ENCODE data around the gene TBX3. TPM values are rescaled to one million over a fixed set of nuclear protein-coding genes. Genes with fewer than 3 reads are reported as not detected.
A peak's percentile ranks its signal among the peaks of the same experiment; 100 is the strongest.
"Not testable (repeated sequence)": the region's sequence is repeated elsewhere in the genome, so short reads cannot be mapped to it uniquely, and the experiment has no call there.

Gene TBX3
- total RNA-seq, result 16.3 and 22.7 TPM in 2 replicates
- long read RNA-seq, partial matches to known transcripts, result 15 of 21 reads
- long read RNA-seq, other reads (novel, unspliced or antisense), result 6 of 21 reads

DNA sequence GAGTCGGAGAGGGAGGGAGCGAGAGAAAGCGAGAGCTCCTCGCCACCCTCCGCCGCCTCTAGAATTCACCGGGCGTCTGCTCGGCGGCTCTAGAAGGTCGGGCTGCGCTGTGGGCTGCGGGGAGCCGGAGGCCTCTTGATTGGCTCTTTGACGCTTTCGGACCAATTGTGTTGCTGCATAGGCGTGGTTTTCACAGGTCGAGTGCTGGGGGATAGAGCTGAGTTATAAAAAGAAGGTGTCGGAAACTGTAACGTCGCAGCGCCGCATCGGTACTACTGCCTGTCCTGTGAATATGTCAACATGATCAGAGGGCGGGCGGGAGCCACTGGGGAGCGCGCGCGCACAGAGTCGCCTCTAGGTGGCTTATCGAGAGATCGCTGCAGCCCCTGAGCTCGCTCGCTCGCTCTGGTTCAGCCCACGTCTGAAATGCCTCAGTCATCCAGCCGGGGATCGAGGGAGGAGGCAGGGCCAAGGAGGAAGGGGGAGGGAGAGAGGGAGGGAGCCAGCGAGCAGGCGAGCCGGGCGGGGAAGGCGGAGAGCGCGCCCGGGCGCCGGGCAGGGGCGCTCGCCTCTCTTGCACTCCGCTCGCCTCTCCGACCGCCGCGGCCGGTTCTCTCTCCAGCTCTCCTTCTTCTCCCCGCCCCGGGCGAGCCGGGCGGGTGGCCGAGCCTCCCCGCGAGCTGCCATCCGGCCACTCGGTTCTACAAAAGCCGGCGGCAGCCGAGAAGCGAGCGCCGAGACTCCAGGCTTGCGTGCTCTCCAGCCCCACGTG is at the start of gene TBX3:
TSS of gene TBX3 (minus strand) at position 78 of the 772 bp plus-strand sequence. CDS start 975 bp downstream, outside the sequence.
- peak; percentile 84 for DNase-seq (ENCODE audit: low spot score, unreplicated experiment)
- H3K4me1 Mint-ChIP-seq (ENCODE audit: low read depth), result peaks cover 59% of the 10 kb centered on the region

DNA sequence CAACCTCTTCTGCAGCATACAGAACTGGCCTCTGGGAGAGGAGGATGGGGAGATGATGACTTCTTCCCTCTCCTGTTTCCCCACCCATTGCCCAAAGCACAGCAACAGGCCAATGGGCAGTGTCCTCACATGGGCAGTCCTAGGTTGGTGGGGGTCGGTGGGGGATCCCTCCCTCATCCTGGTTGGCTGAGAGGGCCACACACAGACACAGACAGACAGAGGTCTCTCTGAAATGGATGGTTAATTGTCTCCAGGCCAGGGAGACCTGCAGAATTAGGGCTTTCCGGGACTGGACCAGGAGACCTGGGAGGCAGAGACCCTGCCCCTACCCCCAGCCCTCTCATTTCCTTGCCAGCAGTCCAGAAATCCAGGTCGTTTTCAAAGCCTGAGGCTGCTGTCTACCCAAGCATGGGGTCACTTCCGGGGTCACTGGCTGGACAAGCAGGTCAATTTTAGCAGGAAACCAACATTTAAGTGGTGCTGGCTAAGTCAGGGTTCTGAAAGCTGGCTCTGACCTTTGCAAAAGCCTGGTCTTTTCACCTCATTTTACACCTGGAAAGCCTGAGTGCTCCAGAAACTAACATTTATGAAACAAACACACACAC is 48.6 kb upstream of the TBX3 start:
- Mint-ChIP-seq H3K27ac (no peak overlapping the region), H3K9me3 (ENCODE audit: low read depth) (peaks cover 4% of the 10 kb centered on the region), H3K4me3 (ENCODE audit: low read depth) (no peak overlapping the region), H3K36me3 (ENCODE audit: insufficient read depth) (peaks cover 2% of the 10 kb centered on the region), H3K27me3 (peaks cover 3% of the 10 kb centered on the region), H3K4me1 (ENCODE audit: low read depth) (no peaks in the 10 kb centered on the region)
- DNase-seq (ENCODE audit: low spot score, unreplicated experiment), result no peak
- TF ChIP-seq, protein P1, sequence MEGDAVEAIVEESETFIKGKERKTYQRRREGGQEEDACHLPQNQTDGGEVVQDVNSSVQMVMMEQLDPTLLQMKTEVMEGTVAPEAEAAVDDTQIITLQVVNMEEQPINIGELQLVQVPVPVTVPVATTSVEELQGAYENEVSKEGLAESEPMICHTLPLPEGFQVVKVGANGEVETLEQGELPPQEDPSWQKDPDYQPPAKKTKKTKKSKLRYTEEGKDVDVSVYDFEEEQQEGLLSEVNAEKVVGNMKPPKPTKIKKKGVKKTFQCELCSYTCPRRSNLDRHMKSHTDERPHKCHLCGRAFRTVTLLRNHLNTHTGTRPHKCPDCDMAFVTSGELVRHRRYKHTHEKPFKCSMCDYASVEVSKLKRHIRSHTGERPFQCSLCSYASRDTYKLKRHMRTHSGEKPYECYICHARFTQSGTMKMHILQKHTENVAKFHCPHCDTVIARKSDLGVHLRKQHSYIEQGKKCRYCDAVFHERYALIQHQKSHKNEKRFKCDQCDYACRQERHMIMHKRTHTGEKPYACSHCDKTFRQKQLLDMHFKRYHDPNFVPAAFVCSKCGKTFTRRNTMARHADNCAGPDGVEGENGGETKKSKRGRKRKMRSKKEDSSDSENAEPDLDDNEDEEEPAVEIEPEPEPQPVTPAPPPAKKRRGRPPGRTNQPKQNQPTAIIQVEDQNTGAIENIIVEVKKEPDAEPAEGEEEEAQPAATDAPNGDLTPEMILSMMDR (IDR thresholded peaks at IDR 0.05; ENCODE audit: unreplicated experiment), result no peak

More for the DNA sequence above, at the start of gene TBX3:
- Mint-ChIP-seq H3K27me3 (peaks cover 65% of the 10 kb centered on the region), H3K36me3 (ENCODE audit: insufficient read depth) (peaks cover 2% of the 10 kb centered on the region), H3K9me3 (ENCODE audit: low read depth) (no peaks in the 10 kb centered on the region), H3K27ac (peak within 1 kb of the TSS; percentile 95), H3K4me3 (ENCODE audit: low read depth) (peak within 1 kb of the TSS; percentile 84)
- TF ChIP-seq, protein P1 (IDR thresholded peaks at IDR 0.05; ENCODE audit: unreplicated experiment), result peak; percentile 60

DNA sequence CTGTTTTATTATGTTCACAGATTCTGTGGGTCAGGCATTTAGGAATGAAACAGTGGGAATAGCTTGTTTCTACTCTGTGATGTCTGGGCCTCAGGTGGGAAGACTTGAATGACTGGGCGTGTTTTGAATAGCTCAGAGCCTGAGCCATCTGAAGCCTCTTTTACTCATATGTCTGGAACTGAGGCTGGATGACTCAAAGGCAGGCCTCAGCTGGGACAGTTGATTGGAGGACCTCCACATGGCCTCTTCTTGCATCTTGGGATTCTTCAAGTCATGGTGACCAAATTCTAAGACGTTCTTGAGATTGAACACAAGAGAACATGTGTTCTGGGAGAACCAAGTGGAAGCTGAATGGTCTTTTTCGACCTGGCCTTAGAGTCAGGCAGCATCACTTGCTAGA is 45.8 kb upstream of the TBX3 start:
- DNase-seq (ENCODE audit: low spot score, unreplicated experiment), result no peak
- Mint-ChIP-seq H3K4me1 (ENCODE audit: low read depth) (no peaks in the 10 kb centered on the region), H3K9me3 (ENCODE audit: low read depth) (no peaks in the 10 kb centered on the region), H3K27me3 (peaks cover 5% of the 10 kb centered on the region), H3K36me3 (ENCODE audit: insufficient read depth) (no peaks in the 10 kb centered on the region), H3K27ac (no peak overlapping the region), H3K4me3 (ENCODE audit: low read depth) (no peak overlapping the region)
- TF ChIP-seq, protein P1 (IDR thresholded peaks at IDR 0.05; ENCODE audit: unreplicated experiment), result no peak

DNA sequence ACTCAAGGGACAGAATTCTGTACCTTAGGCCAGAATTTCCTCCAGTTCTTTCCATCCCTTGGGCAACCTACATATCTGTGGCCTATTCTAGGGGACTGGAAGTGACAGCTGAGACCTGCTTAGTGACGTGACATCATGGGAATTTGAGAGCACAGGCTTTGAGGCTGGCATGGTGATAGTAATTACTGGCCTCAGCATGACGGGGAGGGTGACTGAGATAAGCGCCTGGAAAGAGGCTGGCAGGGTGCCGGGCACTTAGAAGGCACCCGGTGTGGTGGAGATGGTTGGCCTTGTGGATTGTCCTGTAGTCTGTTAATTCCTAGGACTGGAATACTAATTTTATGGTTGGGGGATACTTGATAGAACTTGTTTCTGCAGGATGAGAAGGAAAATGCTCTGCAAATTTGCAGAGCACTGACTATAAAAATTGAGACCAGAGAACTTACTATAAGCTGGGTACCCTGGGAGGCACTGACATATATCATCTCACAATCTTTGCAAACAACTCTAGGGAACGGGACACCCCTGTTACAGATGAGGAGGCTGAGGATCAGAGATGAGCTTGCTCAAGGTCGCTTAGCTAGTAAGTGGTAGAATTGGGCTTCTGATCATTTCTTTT is 42.2 kb upstream of the TBX3 start:
- H3K36me3 Mint-ChIP-seq (ENCODE audit: insufficient read depth), result no peaks in the 10 kb centered on the region
- no peaks in the 10 kb centered on the region for H3K4me1 Mint-ChIP-seq (ENCODE audit: low read depth)
- H3K27me3 Mint-ChIP-seq, result peaks cover 5% of the 10 kb centered on the region
- no peaks in the 10 kb centered on the region for H3K9me3 Mint-ChIP-seq (ENCODE audit: low read depth)
- TF ChIP-seq, protein P1 (IDR thresholded peaks at IDR 0.05; ENCODE audit: unreplicated experiment), result no peak
- H3K27ac Mint-ChIP-seq, result peak overlapping the region; percentile 12
- DNase-seq (ENCODE audit: low spot score, unreplicated experiment), result no peak
- H3K4me3 Mint-ChIP-seq (ENCODE audit: low read depth), result no peak overlapping the region

DNA sequence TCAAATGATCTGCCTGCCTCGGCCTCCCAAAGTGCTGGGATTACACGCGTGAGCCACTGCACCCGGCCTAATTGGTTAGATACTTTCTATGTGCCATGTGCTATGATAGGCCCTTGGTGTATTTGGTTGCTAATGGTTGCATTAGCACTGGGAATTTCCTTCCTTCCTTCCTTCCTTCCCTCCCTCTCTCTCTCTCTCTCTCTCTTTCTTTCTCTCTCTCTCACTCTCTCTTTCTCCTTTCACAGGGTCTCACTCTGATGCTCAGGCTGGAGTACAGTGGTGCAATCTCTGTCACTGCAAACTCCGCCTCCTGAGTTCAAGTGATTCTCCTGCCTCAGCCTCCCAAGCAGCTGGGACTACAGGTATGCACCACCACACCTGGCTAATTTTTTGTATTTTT is 38.2 kb upstream of the TBX3 start:
- not testable (repeated sequence) for H3K4me3 Mint-ChIP-seq (ENCODE audit: low read depth); H3K36me3 Mint-ChIP-seq (ENCODE audit: insufficient read depth); DNase-seq (ENCODE audit: low spot score, unreplicated experiment); H3K9me3 Mint-ChIP-seq (ENCODE audit: low read depth); H3K27ac Mint-ChIP-seq
- peaks cover 14% of the 10 kb centered on the region for H3K4me1 Mint-ChIP-seq (ENCODE audit: low read depth)
- peaks cover 12% of the 10 kb centered on the region for H3K27me3 Mint-ChIP-seq
